ENCODE measurements around the gene ARHGAP44. TPM values are rescaled to one million over a fixed set of nuclear protein-coding genes. Genes with fewer than 3 reads are reported as not detected.

Gene ARHGAP44
- total and polyA plus RNA-seq, 12 donors = 4.0 to 10.6 (median 8.4) TPM

- DNase-seq (no peak), ATAC-seq (peak in 3 of 8 donors; percentile 35 to 69 (median 62))
- H3K27ac ChIP-seq = no peak overlapping the region
- H3K4me1 ChIP-seq = no peaks in the 10 kb centered on the region
- H3K27me3 ChIP-seq = no peaks in the 10 kb centered on the region
- H3K9me3 ChIP-seq = peaks cover 0 to 8% (median 0%) of the 10 kb centered on the region in 11 donors
- WGBS, 2 donors = 81 to 87% methylated on average over 4 of the region's 4 CpGs
- H3K4me3 ChIP-seq = no peak overlapping the region
- intact Hi-C loops (cut with DNase I) = no loop called here
- TF ChIP-seq CTCF (IDR thresholded peaks at IDR 0.05) = no peak
- peaks cover 0 to 76% (median 0%) of the 10 kb centered on the region in 9 donors for H3K36me3 ChIP-seq
These were observed 162.7 kb downstream of the ARHGAP44 start for GRCh38 chr17:12952012-12952411.

GRCh38 chr17:12953156-12953555 lies 163.9 kb downstream of the ARHGAP44 start:
- Histone ChIP-seq H3K36me3 (peaks cover 0 to 75% (median 5%) of the 10 kb centered on the region in 9 donors), H3K4me3 (no peak overlapping the region), H3K27ac (no peak overlapping the region), H3K9me3 (peaks cover 0 to 18% (median 4%) of the 10 kb centered on the region in 11 donors), H3K4me1 (no peaks in the 10 kb centered on the region), H3K27me3 (no peaks in the 10 kb centered on the region)
- ATAC-seq (no peak), DNase-seq (no peak)
- intact Hi-C loops (cut with DNase I) = no loop called here
- no peak for TF ChIP-seq CTCF (IDR thresholded peaks at IDR 0.05)
- 94 to 95% methylated on average over 13 of the region's 13 CpGs for WGBS, 2 donors

- Histone ChIP-seq H3K27ac (no peak overlapping the region), H3K4me1 (no peaks in the 10 kb centered on the region), H3K36me3 (peaks cover 0 to 65% (median 5%) of the 10 kb centered on the region in 9 donors), H3K4me3 (no peak overlapping the region), H3K27me3 (no peaks in the 10 kb centered on the region), H3K9me3 (peaks cover 0 to 18% (median 4%) of the 10 kb centered on the region in 11 donors)
- ATAC-seq (no peak), DNase-seq (no peak)
- no peak for TF ChIP-seq CTCF (IDR thresholded peaks at IDR 0.05)
- WGBS, 2 donors = 87 to 94% methylated on average over 5 of the region's 5 CpGs
- intact Hi-C loops (cut with DNase I) = no loop called here
These were observed 166.2 kb downstream of the ARHGAP44 start for GRCh38 chr17:12955521-12955920.

GRCh38 chr17:12958786-12959185 lies 169.5 kb downstream of the ARHGAP44 start:
- WGBS, 2 donors = 92 to 98% methylated on average over 12 of the region's 12 CpGs
- no peak overlapping the region for H3K27ac ChIP-seq
- intact Hi-C loops (cut with DNase I) = no loop called here
- peaks cover 0 to 18% (median 4%) of the 10 kb centered on the region in 11 donors for H3K9me3 ChIP-seq
- H3K4me3 ChIP-seq = no peak overlapping the region
- no peaks in the 10 kb centered on the region for H3K4me1 ChIP-seq
- no peak for TF ChIP-seq CTCF (IDR thresholded peaks at IDR 0.05)
- no peaks in the 10 kb centered on the region for H3K27me3 ChIP-seq
- ATAC-seq (no peak), DNase-seq (no peak)
- H3K36me3 ChIP-seq = peaks cover 0 to 51% (median 5%) of the 10 kb centered on the region in 9 donors

All from heart right ventricle (tissue), 16 donors.